MCF 10A (cell line): ENCODE data around the gene FBXL3. TPM values are rescaled to one million over a fixed set of nuclear protein-coding genes. Genes with fewer than 3 reads are reported as not detected.
A peak's percentile ranks its signal among the peaks of the same experiment; 100 is the strongest.

Experiments used
- BruUV-seq: library from RNA; stranded (reverse); fragments of 400-500 nt; replicated peaks from 2 replicates; lab custom pipeline; 2021; lab: Mats Ljungman, UMichigan
- CTCF ChIA-PET: fragments of 300-600 bp; sonication (Branson Sonifier 250); formaldehyde crosslinking; extraction: SDS; loops from one replicate; lab custom pipeline; 2021; ENCODE audit warnings: antibody characterized with exemption, inconsistent platforms; lab: Yijun Ruan, JAX
- POLR2A ChIA-PET: fragments of 300-600, 350-650 bp; sonication (Branson Sonifier 250); formaldehyde crosslinking; extraction: SDS; loops from one replicate; lab custom pipeline; 2020; ENCODE audit warnings: antibody characterized with exemption, inconsistent platforms; lab: Yijun Ruan, JAX
- DNase-seq: peaks from one replicate; pipeline ENCODE4 v3.0.0-alpha.2; 2018; ENCODE audit not compliant: unreplicated experiment
- H3K27ac Mint-ChIP-seq: one replicate; pipeline ENCODE4 v1.8.0; 2022; ENCODE audit warnings: mild to moderate bottlenecking, low read depth, mixed read lengths; ENCODE audit not compliant: unreplicated experiment
- H3K27me3 Mint-ChIP-seq: one replicate; pipeline ENCODE4 v1.8.0; 2022; ENCODE audit warnings: mixed read lengths; ENCODE audit not compliant: insufficient read depth, unreplicated experiment
- H3K36me3 Mint-ChIP-seq: one replicate; pipeline ENCODE4 v1.8.0; 2022; ENCODE audit warnings: mild to moderate bottlenecking, moderate library complexity, mixed read lengths; ENCODE audit not compliant: insufficient read depth, unreplicated experiment
- H3K4me1 Mint-ChIP-seq: one replicate; pipeline ENCODE4 v1.8.0; 2022; ENCODE audit warnings: mixed read lengths; ENCODE audit not compliant: insufficient read depth, unreplicated experiment
- H3K4me3 Mint-ChIP-seq: one replicate; pipeline ENCODE4 v1.8.0; 2022; ENCODE audit warnings: mild to moderate bottlenecking, moderate library complexity, mixed read lengths; ENCODE audit not compliant: unreplicated experiment
- H3K9me3 Mint-ChIP-seq: one replicate; pipeline ENCODE4 v1.8.0; 2022; ENCODE audit warnings: mixed read lengths; ENCODE audit not compliant: unreplicated experiment
- intact Hi-C: fragments of 100-400 bp; cut with micrococcal nuclease; formaldehyde crosslinking; loops from 2 replicates; pipeline ENCODE4 v1.14.1; 2022
- total RNA-seq: library from RNA; stranded (reverse); gene quantifications from 2 replicates; pipeline ENCODE4 v1.2.3, GENCODE V29; 2022
- TF ChIP-seq, protein P1 (sequence below): fragments of 200-600 bp; IDR thresholded peaks from one replicate; pipeline ENCODE4 v1.8.0; 2022; ENCODE audit warnings: antibody characterized with exemption, mild to moderate bottlenecking; ENCODE audit not compliant: unreplicated experiment

FBXL3 gene
- total RNA-seq, 1 experiment from 2014 or later = 34.9 TPM

GRCh38 chr13:76991432-76991795, 35.5 kb downstream of the FBXL3 start:
- H3K4me1 Mint-ChIP-seq = peaks cover 25% of the 10 kb centered on the region
- no peak for DNase-seq
- peaks cover 9% of the 10 kb centered on the region for H3K27me3 Mint-ChIP-seq
- H3K36me3 Mint-ChIP-seq = peaks cover 11% of the 10 kb centered on the region
- TF ChIP-seq, protein P1, sequence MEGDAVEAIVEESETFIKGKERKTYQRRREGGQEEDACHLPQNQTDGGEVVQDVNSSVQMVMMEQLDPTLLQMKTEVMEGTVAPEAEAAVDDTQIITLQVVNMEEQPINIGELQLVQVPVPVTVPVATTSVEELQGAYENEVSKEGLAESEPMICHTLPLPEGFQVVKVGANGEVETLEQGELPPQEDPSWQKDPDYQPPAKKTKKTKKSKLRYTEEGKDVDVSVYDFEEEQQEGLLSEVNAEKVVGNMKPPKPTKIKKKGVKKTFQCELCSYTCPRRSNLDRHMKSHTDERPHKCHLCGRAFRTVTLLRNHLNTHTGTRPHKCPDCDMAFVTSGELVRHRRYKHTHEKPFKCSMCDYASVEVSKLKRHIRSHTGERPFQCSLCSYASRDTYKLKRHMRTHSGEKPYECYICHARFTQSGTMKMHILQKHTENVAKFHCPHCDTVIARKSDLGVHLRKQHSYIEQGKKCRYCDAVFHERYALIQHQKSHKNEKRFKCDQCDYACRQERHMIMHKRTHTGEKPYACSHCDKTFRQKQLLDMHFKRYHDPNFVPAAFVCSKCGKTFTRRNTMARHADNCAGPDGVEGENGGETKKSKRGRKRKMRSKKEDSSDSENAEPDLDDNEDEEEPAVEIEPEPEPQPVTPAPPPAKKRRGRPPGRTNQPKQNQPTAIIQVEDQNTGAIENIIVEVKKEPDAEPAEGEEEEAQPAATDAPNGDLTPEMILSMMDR = no peak
- ChIA-PET CTCF (interaction anchor here (6.6 kb wide), 1 partner anchor 13 kb away, joined by 82 read pairs; no protein-coding TSS in a partner anchor), POLR2A (interaction anchor here (0.9 to 3.1 kb wide), 21 partner anchors 8 to 336 kb away, joined by 3 to 56 read pairs (median 11); partner anchors contain the start of genes FBXL3, KCTD12 and MYCBP2)
- peak overlapping the region; percentile 93 for H3K4me3 Mint-ChIP-seq
- peak overlapping the region; percentile 96 for H3K27ac Mint-ChIP-seq
- no peaks in the 10 kb centered on the region for H3K9me3 Mint-ChIP-seq
- intact Hi-C loops = loop anchor here (10.0 kb wide), 1 partner anchor 1317 kb away; no protein-coding TSS in a partner anchor
- TSS peak; percentile 83 for BruUV-seq

DNA sequence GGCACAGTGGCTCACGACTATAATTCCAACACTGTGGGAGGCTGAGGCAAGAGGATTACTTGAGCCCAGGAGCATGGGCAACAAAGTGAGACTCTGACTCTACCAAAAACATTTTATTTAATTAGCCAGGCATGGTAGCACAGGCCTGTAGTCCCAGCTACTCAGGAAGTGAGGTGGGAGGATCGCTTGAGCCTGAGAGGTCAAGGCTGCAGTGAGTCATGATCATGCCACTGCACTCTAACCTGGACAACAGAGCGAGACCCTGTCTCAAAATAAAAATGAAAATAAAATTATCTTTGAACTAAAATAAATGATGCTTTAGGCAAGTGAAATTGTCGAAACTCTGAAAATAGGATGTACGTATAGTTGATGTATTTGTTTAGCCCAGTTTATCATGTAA, 43.3 kb downstream of the FBXL3 start:
- Mint-ChIP-seq H3K36me3 (no peaks in the 10 kb centered on the region), H3K9me3 (no peaks in the 10 kb centered on the region), H3K27me3 (peaks cover 41% of the 10 kb centered on the region), H3K27ac (no peak overlapping the region), H3K4me3 (no peak overlapping the region), H3K4me1 (peaks cover 5% of the 10 kb centered on the region)
- DNase-seq = no peak
- TF ChIP-seq, protein P1 = no peak
- intact Hi-C loops = loop anchor here (5.0 kb wide), 1 partner anchor 96 kb away; the partner anchor contains the start of gene KCTD12
- ChIA-PET CTCF (interaction anchor here (1.0 kb wide), 1 partner anchor 81 kb away, joined by 3 read pairs; no protein-coding TSS in a partner anchor), POLR2A (no interaction called here)
- BruUV-seq = no TSS peak

DNA sequence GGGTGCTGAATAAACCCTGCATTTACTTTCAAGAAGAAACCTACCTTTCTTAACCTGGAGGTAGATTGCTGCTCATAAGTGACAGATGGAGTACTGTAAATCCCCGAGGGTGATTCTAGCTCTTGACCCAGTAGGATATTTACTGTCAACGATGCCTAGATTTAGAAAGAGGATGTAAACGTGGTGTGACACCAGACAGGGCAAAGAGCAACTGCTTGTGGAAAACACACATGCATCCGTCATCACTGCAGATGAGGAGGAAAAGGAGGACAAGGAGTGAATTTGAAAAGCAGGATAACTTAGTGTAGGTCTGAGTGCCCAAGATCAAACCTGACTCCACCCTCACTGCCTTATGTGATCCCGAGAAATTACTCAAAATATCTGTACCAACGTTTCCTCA, 44.9 kb downstream of the FBXL3 start:
- DNase-seq = no peak
- CTCF ChIA-PET = interaction anchor here (0.7 to 6.5 kb wide), 6 partner anchors 8 to 1112 kb away, joined by 3 to 82 read pairs (median 4); partner anchors contain the start of gene CLN5
- intact Hi-C loops = loop anchor here (5.0 kb wide), 1 partner anchor 95 kb away; the partner anchor contains the start of gene KCTD12
- no peaks in the 10 kb centered on the region for H3K9me3 Mint-ChIP-seq
- no peak overlapping the region for H3K27ac Mint-ChIP-seq
- H3K4me1 Mint-ChIP-seq = peaks cover 6% of the 10 kb centered on the region
- TF ChIP-seq, protein P1 = no peak
- H3K36me3 Mint-ChIP-seq = peaks cover 6% of the 10 kb centered on the region
- H3K4me3 Mint-ChIP-seq = no peak overlapping the region
- peaks cover 39% of the 10 kb centered on the region for H3K27me3 Mint-ChIP-seq
- no TSS peak for BruUV-seq
- POLR2A ChIA-PET = interaction anchor here (1.2 to 2.7 kb wide), 2 partner anchors 9 to 11 kb away, joined by 3 to 11 read pairs; partner anchors contain the start of gene CLN5

- TF ChIP-seq, protein P1 = peak; percentile 94
- CTCF ChIA-PET = interaction anchor here (0.6 to 6.5 kb wide), 50 partner anchors 10 to 1641 kb away, joined by 3 to 82 read pairs (median 4); partner anchors contain the start of genes CLN5 and KCTD12
- Mint-ChIP-seq H3K9me3 (no peaks in the 10 kb centered on the region), H3K4me1 (peaks cover 19% of the 10 kb centered on the region), H3K27me3 (peaks cover 20% of the 10 kb centered on the region), H3K27ac (no peak overlapping the region), H3K4me3 (peak overlapping the region; percentile 52), H3K36me3 (peaks cover 10% of the 10 kb centered on the region)
- POLR2A ChIA-PET = interaction anchor here (0.8 to 2.7 kb wide), 7 partner anchors 10 to 94 kb away, joined by 3 to 11 read pairs (median 5); partner anchors contain the start of genes CLN5 and KCTD12
- no TSS peak for BruUV-seq
- intact Hi-C loops = loop anchor here (1.0 to 5.0 kb wide), 3 partner anchors 77 to 1110 kb away; partner anchors contain the start of gene KCTD12
- peak; percentile 70 for DNase-seq
Measured at GRCh38 chr13:76980075-76980718, 46.8 kb downstream of the FBXL3 start.
